Sigmoid colon (tissue), 4 donors: ENCODE results near the gene TAMALIN.

Source experiments
- CTCF ChIP-seq, 4 experiments: fragments of 450-650 bp in 3 of 4; fragments of 200-600 bp in 1 of 4; IDR thresholded peaks; one replicate each; pipeline ENCODE4 v1.5.1; 2016 to 2019; ENCODE audit warnings: antibody characterized with exemption in 4 of 4, mild to moderate bottlenecking in 3 of 4, moderate library complexity in 2 of 4
- EP300 ChIP-seq, 4 donors: sonication (generic); formaldehyde crosslinking; IDR thresholded peaks; one replicate each; pipeline ENCODE4 v1.6.1; 2017; ENCODE audit warnings: antibody characterized with exemption in 4 of 4
- POLR2A ChIP-seq, 2 donors: fragments of 450-650 bp; IDR thresholded peaks; one replicate each; pipeline ENCODE4 v1.6.1; 2016; ENCODE audit warnings: antibody characterized with exemption in 2 of 2, mild to moderate bottlenecking in 2 of 2, moderate library complexity in 2 of 2
- POLR2AphosphoS5 ChIP-seq, 4 donors: sonication (generic); formaldehyde crosslinking; IDR thresholded peaks; one replicate each; pipeline ENCODE4 v1.6.1; 2017; ENCODE audit warnings: antibody characterized with exemption in 4 of 4

GRCh38 chr12:52006726-52007157 is at the start of gene TAMALIN:
- TF ChIP-seq CTCF (IDR thresholded peaks at IDR 0.05) (no peak), EP300 (IDR thresholded peaks at IDR 0.05) (no peak), POLR2AphosphoS5 (IDR thresholded peaks at IDR 0.05) (peak; percentile 74 to 90 (median 83)), POLR2A (IDR thresholded peaks at IDR 0.05) (peak in 1 of 2 donors; percentile 42)
